GM10248 (cell line): ENCODE results near the gene MINPP1.

Source experiments
- CTCF ChIA-PET: fragments of 300-600 bp; sonication (Branson Sonifier 250); formaldehyde crosslinking; extraction: SDS; loops from one replicate; lab custom pipeline; 2021; ENCODE audit warnings: antibody characterized with exemption; lab: Yijun Ruan, JAX
- POLR2A ChIA-PET: fragments of 350-650 bp; sonication (Branson Sonifier 250); formaldehyde crosslinking; extraction: SDS; loops from one replicate; lab custom pipeline; 2020; ENCODE audit warnings: antibody characterized with exemption; lab: Yijun Ruan, JAX
- DNase-seq: peaks from one replicate; pipeline ENCODE4 v3.0.0; 2012; ENCODE audit errors: extremely low spot score
- CTCF ChIP-seq: IDR thresholded peaks from 2 replicates; pipeline ENCODE4 v1.5.1; 2012; ENCODE audit warnings: mild to moderate bottlenecking, low read depth; ENCODE audit errors: extremely low read depth, missing control alignments, control extremely low read depth

MINPP1 gene

DNA sequence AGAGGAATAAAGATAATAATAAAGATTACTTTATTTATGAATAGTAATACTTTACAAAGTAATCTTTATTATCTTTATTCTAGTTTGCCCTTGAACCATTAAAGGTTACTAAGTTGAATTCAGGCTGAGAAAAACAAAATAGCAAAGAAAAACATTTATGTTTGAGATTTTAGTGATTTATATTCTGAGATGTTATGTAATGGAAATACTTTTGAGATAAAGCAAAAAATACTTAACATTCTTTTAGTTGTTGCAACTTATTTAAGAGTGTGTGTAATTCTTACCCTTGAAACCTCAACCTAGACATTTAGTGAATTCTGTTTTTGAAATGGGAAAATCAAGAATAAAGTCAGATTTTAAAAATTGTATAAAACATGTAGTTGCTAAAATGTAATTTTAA lies 40.0 kb downstream of the MINPP1 start:
- no peak for DNase-seq
- ChIA-PET POLR2A (no interaction called here), CTCF (no interaction called here)
- no peak for TF ChIP-seq CTCF

DNA sequence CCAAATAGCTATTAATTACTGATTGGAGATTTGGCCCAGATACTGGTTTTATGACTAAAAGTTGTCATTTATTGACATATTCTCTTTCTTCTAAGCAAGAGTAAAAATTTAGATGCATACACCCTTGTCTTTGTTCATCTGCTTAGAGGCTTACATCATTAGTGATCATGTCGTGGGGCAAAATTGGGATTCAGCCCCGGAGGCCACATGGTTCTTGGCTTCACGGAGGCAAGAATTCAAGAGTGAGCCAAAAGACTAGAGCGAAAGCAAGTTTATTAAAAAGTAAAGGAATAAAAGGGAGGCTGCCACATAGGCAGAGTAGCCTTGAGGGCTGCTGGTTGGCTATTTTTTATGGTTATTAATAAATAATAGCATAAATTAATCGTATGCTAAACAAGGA lies 41.1 kb downstream of the MINPP1 start:
- no peak for TF ChIP-seq CTCF
- no peak for DNase-seq
- CTCF ChIA-PET = no interaction called here
- POLR2A ChIA-PET = no interaction called here

DNA sequence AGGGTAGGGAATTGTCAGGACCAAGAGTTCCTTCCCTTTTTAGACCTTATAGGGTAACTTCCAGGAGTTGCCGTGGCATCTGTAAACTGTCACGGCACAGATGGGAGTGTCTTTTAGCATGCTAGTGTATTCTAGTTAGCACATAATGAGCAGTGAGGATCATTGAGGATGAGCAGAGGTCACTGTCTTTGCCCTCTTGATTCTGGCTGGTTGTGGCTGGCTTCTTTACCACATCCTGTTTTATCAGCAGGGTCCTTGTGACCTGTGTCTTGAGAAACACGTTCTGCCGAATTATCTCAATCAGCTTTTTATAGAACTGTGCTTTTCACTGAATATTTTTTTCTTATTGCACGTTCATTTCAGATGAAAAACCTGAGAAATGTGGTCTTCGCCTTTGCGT lies 41.5 kb downstream of the MINPP1 start:
- TF ChIP-seq CTCF = no peak
- DNase-seq = no peak
- POLR2A ChIA-PET = no interaction called here
- CTCF ChIA-PET = interaction anchor here (1.5 to 2.5 kb wide), 2 partner anchors 8 to 13 kb away, joined by 5 to 11 read pairs; no protein-coding TSS in a partner anchor

DNA sequence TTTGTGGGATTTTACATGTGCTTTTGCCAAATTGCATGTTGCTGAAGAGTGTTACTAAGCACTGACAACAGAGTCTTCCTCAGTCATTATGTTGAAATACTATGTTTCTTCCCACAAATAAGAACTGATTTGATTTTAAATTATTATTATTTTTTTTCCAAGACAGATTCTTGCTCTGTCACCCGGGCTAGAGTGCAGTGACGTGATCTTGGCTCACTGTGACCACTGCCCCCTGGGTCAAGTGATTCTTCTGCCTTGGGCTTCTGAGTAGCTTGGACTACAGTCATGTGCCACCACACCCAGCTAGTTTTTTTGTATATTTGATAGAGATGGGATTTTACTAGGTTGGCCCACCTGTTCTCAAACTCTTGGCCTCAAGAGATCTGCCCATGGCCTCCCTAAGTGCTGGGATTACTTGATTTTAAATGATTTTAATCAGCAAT lies 42.3 kb downstream of the MINPP1 start:
- DNase-seq = no peak
- ChIA-PET POLR2A (no interaction called here), CTCF (interaction anchor here (1.5 to 2.5 kb wide), 2 partner anchors 9 to 13 kb away, joined by 5 to 11 read pairs; no protein-coding TSS in a partner anchor)
- no peak for TF ChIP-seq CTCF

DNA sequence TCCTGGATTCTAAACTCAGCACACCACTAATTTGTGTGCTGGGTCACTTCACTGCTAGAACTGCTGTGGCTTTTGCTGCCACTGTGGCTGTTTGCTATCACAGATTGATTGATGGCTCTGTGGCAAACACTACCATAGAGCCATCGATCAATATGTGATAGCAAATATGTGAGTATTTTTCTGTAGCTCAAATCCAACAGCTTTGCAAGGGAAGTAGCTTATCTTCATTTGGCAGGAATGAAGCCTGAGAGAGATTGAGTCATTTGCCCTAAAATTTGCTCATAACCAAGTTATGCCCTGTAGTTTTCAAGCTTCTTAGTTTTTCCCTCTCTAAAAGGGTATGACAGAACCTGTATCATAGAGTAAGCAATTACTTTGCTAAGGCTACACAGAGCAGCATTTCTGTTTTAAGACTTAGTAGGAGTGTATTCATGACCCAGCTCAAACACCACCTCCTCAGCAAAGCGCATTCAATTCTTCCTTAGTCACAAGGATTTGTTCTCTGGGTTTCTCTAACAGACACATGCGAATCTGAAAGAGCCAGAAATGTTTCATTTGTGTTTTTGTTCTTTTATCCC lies 43.1 kb downstream of the MINPP1 start:
- ChIA-PET POLR2A (no interaction called here), CTCF (interaction anchor here (1.5 to 2.5 kb wide), 2 partner anchors 10 to 14 kb away, joined by 5 to 11 read pairs; no protein-coding TSS in a partner anchor)
- DNase-seq = no peak
- no peak for TF ChIP-seq CTCF

DNA sequence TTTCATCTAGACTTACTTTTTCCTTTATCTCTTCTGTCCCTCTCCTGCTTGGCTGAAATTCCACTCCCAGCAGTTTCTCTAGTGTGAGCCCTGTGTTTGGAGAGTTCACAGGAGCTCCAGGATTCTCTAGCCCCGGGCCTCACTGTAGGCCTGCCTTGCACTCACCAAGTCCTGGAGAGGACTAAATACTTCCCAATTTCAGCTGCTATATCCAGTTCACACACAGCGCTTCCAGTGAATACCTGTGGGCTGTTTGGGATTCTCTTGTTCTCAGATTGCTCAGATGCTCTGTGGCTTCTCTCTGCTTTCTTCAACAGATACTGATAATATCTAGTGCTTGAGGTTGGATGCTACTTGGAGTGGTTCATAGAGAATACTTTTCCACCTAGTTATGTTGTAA lies 46.0 kb downstream of the MINPP1 start:
- DNase-seq = no peak
- ChIA-PET CTCF (interaction anchor here (1.2 kb wide), 1 partner anchor 17 kb away, joined by 3 read pairs; no protein-coding TSS in a partner anchor), POLR2A (no interaction called here)
- no peak for TF ChIP-seq CTCF

DNA sequence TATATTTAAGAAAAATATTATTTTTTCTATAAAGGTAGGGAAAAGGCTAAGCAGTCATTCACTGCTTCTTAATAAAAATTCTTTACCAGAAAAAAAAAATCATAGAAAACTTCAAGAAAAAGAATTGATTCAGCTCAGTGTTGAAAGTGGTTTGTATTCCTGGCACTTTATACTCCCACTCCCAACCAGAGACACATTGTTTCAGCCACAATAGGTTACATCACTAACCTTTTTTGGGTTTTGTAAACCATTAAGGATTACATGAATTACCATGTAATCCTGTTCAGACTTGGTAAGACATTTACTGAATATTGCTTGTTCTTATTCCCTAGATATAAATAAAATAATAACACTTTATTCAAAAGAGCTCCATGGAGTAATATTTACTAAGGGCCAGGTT lies 46.6 kb downstream of the MINPP1 start:
- CTCF ChIA-PET = interaction anchor here (1.0 to 1.2 kb wide), 2 partner anchors 13 to 17 kb away, joined by 3 read pairs; no protein-coding TSS in a partner anchor
- DNase-seq = no peak
- POLR2A ChIA-PET = no interaction called here

More for the DNA sequence above, 46.6 kb downstream of the MINPP1 start:
- TF ChIP-seq CTCF = no peak
